Measurements from ENCODE around the gene SH2D3C.

The SH2D3C gene

DNA sequence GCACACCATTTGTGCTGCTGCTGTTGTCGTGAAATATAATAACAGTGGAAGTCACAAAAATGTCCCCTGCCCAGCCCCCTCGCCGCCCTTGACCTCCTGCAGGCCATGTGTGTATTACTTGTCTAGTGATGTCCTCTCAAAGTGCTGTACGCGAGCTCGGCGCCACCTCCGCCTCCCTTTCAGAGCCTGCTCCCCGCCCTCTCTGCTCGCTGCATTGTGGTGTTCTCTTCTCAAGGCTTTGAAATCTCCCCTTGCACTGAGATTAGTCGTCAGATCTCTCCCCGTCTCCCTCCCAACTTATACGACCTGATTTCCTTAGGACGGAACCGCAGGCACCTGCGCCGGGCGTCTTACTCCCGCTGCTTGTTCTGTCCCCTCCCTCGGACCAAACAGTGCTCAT lies 86.4 kb downstream of the SH2D3C start:
- DNase-seq, result no peak

DNA sequence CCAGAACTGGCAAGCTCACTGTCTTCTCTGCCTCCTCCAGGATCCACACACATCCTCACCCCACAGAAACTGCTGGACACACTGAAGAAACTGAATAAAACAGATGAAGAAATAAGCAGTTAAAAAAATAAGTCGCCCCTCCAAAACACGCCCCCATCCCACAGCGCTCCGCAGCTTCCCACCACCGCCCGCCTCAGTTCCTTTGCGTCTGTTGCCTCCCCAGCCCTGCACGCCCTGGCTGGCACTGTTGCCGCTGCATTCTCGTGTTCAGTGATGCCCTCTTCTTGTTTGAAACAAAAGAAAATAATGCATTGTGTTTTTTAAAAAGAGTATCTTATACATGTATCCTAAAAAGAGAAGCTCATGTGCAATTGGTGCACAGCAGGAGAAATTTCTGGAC lies 87.7 kb downstream of the SH2D3C start:
- DNase-seq, result no peak

DNA sequence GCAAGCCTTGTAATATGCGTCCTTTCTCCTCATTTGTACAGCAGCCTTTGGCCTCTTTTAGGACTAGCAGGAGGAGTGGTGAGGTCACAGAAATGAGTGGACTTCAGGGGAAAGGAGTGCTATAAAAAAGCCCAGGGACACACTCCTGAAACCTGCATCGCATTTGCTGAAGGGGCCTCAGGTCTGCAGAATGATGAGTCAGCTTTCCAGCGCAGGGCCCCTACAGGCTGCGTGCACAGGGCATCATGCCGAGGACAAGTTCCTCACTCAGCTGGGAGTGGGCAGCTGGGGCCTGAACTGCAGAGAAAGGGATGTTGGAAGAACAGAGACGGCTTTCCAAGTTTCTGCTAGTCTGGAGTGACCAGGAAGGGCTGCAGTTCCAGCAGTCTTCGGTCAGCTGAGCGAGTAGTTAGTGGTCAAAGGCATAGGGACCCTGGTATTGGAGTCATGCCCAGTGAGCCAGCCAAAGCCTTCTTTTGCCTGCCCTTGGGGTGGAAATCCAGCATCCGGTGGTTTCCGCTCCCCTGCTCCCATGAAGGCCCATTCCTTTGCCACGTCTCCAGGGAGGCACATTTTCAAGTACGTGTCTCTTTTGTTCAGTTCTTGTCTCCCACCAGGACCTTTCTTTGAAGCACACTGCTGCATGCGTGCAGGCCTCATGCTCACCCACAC lies 89.0 kb downstream of the SH2D3C start:
- DNase-seq, result no peak

All from activated effector memory CD4-positive, alpha-beta T cell treated with anti-CD3 and anti-CD28 coated beads, Interleukin-2, amount 50 U/mL, for 16 hours (primary cell).